ENCODE measurements around the gene PTPN13.

PTPN13 gene

GRCh38 chr4:86834901-86835300, 240.8 kb downstream of the PTPN13 start:
- DNase-seq (ENCODE audit: low read depth), result peak; percentile 41
- TF ChIP-seq, protein P1, sequence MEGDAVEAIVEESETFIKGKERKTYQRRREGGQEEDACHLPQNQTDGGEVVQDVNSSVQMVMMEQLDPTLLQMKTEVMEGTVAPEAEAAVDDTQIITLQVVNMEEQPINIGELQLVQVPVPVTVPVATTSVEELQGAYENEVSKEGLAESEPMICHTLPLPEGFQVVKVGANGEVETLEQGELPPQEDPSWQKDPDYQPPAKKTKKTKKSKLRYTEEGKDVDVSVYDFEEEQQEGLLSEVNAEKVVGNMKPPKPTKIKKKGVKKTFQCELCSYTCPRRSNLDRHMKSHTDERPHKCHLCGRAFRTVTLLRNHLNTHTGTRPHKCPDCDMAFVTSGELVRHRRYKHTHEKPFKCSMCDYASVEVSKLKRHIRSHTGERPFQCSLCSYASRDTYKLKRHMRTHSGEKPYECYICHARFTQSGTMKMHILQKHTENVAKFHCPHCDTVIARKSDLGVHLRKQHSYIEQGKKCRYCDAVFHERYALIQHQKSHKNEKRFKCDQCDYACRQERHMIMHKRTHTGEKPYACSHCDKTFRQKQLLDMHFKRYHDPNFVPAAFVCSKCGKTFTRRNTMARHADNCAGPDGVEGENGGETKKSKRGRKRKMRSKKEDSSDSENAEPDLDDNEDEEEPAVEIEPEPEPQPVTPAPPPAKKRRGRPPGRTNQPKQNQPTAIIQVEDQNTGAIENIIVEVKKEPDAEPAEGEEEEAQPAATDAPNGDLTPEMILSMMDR (IDR thresholded peaks at IDR 0.05; ENCODE audit: low read depth, low read length, missing control alignments), result no peak

GRCh38 chr4:86835677-86836076, 241.6 kb downstream of the PTPN13 start:
- no peak overlapping the region for H3K4me3 ChIP-seq (ENCODE audit: low read depth, low read length)
- TF ChIP-seq, protein P1 (IDR thresholded peaks at IDR 0.05; ENCODE audit: low read depth, low read length, missing control alignments), result no peak
- in situ Hi-C loops (cut with HindIII; ENCODE audit: low sequenced_read_pairs), result no loop called here
- DNase-seq (ENCODE audit: low read depth), result no peak

More at GRCh38 chr4:86834901-86835300, 240.8 kb downstream of the PTPN13 start:
- in situ Hi-C loops (cut with HindIII; ENCODE audit: low sequenced_read_pairs), result no loop called here
- H3K4me3 ChIP-seq (ENCODE audit: low read depth, low read length), result no peak overlapping the region

GRCh38 chr4:86837691-86838503, 243.8 kb downstream of the PTPN13 start:
- H3K4me3 ChIP-seq (ENCODE audit: low read depth, low read length), result no peak overlapping the region
- no peak for DNase-seq (ENCODE audit: low read depth)
- in situ Hi-C loops (cut with HindIII; ENCODE audit: low sequenced_read_pairs), result no loop called here
- TF ChIP-seq, protein P1 (IDR thresholded peaks at IDR 0.05; ENCODE audit: low read depth, low read length, missing control alignments), result no peak

DNA sequence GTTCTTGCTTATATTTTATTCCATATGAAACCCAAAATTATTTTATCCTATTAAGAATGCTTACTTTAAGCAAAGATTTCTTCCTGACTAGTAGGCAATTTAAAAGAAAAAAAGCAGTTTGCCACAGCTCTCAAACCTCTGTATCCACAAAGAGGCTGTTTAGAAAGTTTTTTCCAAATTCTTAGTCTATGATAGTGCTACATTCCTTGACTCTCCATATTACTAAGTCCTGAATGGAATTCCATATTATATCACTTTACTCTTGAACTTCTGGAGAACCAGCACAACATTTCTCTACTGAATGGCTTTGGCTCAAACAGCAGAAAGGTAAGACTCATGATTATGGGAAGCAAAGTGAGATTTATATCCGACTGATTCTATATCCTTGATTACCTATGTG, 246.7 kb downstream of the PTPN13 start:
- no peak overlapping the region for H3K4me3 ChIP-seq (ENCODE audit: low read depth, low read length)
- TF ChIP-seq, protein P1 (IDR thresholded peaks at IDR 0.05; ENCODE audit: low read depth, low read length, missing control alignments), result no peak
- no peak for DNase-seq (ENCODE audit: low read depth)
- in situ Hi-C loops (cut with HindIII; ENCODE audit: low sequenced_read_pairs), result no loop called here

DNA sequence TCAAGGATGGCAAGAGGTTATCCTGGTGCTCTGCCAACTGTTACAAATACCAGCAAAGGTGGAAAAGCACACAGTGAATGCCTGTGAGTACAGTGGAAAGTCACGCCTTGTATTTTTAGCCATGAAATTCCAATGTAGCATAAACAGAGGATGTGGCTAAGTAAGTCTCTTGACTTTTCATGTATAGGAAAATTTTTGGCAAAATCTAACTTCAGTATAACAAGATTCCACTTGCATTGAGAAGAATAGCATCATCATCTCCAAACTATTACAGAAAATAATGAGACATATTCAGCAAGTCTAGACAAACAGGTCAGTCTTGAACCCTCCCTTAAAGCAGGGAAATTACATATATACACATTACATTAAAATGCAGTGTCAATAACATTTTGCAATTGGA, 247.2 kb downstream of the PTPN13 start:
- H3K4me3 ChIP-seq (ENCODE audit: low read depth, low read length), result no peak overlapping the region
- DNase-seq (ENCODE audit: low read depth), result no peak
- TF ChIP-seq, protein P1 (IDR thresholded peaks at IDR 0.05; ENCODE audit: low read depth, low read length, missing control alignments), result no peak
- in situ Hi-C loops (cut with HindIII; ENCODE audit: low sequenced_read_pairs), result no loop called here

DNA sequence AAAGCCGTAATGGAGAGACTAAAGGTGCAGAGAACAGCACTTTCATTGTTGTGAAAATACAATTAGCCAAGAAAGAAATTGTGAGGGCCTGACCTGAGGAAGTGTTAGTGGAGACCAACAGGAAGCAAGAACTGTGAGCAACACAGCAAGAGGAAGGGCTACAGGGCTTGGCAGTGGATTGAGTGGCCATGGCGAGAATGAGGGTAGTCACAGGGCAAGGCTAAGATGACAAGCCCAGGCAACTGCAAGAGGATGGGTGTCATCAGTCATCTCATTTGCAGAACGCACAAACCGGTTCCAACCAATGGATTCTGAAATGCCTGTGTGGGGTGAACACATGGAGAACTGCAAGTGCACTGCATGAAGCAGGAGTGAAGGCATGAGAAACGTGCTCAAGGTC, 251.5 kb downstream of the PTPN13 start:
- in situ Hi-C loops (cut with HindIII; ENCODE audit: low sequenced_read_pairs), result no loop called here
- DNase-seq (ENCODE audit: low read depth), result no peak
- TF ChIP-seq, protein P1 (IDR thresholded peaks at IDR 0.05; ENCODE audit: low read depth, low read length, missing control alignments), result no peak
- no peak overlapping the region for H3K4me3 ChIP-seq (ENCODE audit: low read depth, low read length)

Measured in astrocyte of the cerebellum (primary cell).